OCI-M1 (cell line): Measurements from ENCODE around the gene THADA.
"Not testable (repeated sequence)": the region's sequence is repeated elsewhere in the genome, so short reads cannot be mapped to it uniquely, and the experiment has no call there.

Experiments
- DNase-seq: peaks from one replicate; lab custom pipeline; 2025; lab: John Stamatoyannopoulos, UW

THADA gene

DNA sequence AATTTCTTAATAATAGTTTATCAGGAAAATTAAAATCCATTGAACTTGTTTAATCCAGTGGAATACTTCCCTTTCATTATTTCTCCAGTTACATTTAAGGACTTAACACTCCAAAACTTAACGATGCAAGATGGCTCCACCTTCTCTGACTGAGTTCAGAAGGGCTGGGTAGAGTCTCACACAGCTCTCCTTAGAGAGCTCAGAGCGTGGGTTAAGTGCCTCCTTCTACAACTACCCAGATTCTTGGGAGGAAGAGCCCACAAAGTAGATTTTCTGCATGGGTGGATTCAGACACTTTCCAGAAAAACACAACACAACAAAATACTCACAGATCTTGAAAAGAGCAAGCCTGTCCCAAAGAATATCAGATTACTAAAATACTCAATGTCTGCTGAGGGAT, 130.6 kb downstream of the THADA start:
- no peak for DNase-seq

DNA sequence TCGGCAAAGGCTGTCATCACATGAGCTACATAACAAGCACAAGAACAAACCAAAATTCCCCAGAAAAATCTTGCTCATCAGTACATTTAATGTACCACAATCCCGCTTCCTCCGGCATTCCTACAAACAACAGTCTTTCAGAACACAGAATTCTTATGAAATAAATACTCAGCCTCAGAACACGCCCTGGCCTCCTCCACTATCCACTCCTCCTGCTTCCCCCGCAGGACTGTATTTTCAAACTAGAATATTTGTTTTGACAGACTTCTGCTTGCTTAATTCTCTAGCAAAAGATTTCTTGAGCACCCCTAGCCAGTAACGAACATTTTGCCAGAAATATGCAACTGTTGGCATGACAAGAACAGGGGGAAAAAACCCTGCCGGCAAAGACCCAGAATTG, 131.2 kb downstream of the THADA start:
- DNase-seq: no peak

DNA sequence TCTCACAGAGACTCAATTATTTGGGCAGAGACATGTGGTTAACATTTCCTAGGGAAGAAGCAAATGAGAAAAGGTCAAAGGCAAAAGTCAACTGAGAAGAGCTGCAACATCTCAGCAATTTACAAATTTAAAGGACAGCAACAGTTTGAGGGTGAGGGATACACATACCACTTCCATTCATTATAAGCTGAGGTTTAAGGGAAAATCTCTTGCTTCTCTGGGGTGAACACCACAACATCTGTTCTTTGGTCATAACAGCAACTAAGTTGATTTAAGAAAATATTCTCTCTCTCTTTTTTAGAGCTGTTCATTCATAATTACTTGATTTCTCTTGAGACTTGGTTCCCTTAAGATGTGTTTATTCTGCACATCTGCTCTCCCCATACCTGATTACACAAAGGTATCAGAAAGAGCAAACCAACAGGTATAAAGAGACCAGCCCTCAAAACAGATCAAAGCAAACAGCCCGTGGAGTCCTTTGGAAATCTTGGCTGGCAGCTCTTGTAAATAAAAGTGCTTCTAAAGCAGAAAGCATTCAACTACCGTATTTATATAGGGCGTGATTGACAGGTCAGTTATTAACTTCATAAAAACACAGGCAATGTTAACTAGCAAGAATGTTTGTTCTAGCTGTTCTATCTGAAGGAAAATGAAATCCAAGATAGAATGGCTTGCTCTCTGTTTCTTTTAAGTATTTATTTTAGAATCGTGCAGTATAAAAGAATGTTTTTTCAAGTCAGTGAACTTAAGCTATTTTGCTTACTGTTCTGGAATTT, 132.8 kb downstream of the THADA start:
- no peak for DNase-seq

DNA sequence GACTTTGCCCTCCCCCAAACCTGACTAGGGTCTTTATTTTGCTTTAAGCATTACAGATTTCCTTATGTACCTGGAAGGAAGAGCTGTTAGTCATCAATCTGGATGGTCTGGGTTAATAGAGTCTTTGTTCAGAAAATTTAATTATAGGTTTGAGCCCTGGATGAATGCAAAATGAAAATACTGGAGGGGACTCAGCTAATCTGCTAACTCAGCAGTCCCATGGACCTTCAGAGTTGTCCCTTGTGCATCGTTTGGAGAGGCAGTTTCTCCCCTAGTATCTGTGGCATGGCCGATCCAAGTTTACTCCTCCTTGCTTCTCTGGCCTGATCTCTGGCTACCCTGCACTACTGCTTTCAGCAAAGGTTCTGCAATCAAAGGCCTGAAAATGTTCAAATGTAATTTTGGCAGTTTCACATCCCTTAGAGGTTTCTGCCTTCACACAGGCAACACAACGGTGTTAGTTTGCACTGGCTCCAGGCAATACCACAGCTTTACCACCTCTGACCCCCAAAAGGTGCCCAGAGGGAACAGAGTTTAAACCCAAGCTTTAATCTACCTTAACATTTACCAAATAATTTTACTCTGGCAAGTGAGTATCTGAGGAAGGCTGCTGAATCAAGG, 134.3 kb downstream of the THADA start:
- DNase-seq: no peak

DNA sequence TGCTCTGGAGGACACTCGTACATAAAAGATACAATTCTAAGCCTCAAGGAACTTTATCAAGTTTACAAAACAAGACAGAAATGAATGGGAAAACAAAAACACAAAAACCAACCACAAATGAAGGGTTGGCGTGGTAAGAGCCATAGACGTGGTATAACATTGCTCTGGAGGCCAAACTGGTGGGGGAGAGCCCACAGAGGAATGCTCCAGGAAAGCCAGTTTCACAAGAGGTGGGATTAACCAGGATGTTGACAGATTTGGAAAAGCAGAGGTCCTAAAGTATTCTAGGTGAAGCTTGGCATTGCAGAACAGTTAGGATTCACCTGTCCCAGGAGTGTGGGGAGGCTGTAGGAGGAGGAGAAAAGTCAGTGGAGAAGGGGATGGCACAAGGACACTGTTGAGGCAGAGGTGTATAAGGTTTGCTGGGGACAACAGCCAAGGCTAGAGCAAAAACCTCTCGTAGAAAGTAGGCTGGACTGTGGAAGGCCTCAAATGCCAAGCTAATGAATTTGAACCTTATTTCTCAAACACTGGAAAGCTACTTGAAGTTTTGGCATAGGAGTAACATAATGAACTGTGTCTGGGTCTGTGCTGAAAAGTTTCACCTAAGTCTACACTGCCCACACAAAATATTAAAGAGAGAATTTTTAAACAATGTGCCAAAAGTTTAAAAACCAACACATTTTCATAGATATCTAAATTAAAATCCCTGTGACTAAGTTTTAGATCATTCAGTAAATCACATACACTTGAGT, 135.1 kb downstream of the THADA start:
- no peak for DNase-seq

DNA sequence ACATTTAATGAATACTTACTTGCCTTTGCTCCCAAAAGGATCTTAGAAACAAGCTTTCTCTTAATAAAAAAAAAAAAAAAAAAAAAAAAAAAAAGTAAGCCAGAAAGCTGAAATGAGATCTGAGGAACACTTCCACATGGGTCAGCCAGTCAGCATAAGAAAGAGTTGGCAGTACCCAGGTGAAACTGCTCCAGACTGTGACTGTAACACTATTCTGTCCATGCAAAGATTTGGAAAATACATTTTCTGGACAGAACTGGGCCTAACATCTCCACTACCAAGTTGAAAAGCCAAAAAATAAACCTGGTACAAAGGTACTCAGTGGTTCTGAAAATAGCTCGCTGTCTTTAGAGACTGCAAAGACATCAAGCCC, 135.7 kb downstream of the THADA start:
- DNase-seq: no peak

DNA sequence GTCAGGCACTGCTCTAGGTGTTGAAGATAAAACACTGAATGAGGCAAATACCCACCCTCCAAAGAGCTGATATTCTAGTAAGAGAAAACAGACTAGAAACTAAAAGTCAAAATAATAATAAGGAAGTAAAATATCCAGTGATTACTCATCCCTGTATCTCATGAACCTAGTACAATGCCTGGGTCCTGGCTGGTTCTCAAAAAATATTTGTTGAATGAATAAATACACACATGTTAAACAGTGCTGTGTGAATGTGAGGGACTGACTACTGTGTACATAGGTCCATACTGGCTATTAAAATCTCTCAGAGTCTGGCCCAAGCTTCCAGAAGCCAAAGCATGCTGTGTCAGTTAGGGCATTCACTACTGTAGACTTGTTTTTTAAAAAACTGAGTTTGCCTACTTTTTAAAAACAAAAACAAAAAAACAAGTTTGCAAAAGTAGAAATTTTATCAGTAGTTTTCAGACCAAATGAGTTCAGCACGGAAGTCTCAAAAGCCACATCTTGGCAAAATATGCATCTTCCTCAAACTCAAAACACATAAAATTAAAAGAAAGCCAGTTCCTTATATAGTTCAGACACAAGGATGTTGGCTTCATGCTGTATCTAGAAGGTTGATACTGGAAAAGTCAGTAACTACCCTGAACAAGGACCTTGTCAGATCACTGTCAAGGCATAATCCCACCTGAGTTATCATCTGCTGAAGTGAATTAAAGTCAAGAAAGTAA, 136.2 kb downstream of the THADA start:
- peak; percentile 11 for DNase-seq

DNA sequence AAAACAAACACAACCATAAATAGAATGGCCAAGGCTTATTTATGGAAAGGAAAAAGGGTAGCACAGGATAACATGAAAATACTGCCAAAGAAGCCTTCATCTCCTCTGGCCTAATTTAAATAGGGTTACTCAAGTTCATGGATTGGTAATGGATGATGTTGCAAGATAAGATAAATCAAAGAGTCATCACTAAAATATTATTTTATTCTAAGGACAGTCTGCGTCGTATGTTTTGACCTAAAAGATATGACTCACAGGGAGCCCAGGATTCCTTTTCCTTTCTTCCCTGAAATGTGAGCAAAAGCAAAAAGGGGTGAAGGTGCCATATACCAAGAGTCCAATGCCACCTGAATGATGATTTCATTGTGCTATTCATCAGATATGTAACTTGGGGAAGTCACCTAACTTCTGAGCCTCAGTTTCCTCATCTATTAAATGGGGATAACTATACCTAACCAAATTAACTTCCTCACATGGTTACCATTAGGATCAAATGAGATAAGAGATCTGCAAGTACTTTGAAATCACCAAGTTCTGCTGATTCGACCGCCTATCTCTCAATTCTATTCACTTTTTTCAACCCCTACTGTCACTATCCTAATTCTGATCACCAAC, 137.7 kb downstream of the THADA start:
- no peak for DNase-seq

DNA sequence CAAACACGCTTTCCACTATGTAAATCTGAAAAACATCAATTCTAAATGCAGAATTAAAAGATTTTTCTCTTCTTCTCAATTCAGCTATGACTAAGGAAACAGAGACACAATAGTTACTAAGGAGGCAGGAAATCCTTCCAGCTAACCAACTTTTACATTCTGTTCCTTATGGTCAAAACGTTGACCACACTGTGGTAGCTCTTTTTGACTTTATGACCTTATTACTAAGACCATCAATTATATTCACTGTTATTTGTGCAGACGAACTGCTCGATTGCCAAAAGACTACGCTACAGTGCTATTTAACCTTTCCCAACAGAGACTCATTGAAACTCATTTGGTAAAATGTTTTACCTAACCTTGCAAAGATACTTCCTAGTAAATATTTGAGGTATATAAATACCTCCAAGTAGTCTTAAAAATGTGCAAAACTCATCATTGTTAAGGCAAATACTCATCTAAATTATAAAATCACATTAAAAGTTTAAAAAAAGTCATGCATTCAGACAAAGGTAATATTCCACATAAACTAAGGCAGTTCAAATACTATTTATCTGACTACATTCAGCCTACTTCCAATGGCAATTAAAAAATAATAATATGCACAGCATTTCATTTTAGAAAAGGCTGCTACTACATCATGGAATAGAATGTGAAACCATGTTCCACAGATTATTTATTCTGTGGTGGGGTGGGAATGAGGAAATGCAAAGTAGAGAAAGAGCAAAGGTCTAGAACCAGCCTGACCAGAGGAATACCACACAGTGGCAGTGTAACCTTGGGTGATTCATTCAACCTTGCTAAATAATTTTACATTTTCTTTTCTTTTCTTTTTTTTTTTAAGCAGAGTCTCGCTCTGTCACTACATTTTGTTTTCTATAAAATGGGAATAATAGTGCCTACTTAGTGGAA, 139.9 kb downstream of the THADA start:
- peak; percentile 61 for DNase-seq

DNA sequence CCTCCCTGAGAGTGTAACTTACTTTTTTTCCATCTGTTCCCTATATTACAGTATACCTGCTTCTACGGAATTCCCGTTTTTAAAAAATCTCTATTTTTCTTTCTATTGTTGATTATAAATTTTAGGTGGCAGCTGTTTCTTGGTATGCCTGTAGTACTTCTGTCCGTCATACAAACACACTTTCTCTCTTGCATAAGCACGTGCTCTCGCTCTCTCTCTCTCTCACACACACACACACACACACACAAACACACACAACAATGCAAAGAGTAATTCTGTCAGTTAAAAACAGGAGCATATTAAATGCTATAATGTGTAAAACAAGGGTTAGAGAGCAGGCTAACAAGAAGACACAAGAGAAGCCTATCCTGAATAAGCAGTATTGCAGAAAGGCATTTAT, 140.5 kb downstream of the THADA start:
- no peak for DNase-seq

DNA sequence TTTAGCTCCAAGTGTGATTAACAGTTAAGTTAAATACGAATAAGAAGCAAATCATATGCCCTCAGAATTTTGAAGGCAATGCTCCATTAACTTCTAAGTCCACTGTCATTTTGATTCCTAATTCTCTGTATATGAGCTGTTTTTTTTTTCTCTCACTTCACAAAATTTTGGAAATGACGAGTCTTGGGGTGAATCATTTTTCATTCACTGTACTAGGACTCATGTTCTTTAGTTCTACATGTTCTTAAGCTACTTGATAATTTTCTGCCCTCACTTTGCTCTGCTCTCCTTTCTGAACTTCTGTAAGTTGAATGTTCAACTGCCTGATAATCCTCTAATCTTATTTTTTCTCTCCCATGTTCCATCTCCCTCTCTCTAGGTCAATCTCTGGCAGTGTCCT, 141.0 kb downstream of the THADA start:
- no peak for DNase-seq

DNA sequence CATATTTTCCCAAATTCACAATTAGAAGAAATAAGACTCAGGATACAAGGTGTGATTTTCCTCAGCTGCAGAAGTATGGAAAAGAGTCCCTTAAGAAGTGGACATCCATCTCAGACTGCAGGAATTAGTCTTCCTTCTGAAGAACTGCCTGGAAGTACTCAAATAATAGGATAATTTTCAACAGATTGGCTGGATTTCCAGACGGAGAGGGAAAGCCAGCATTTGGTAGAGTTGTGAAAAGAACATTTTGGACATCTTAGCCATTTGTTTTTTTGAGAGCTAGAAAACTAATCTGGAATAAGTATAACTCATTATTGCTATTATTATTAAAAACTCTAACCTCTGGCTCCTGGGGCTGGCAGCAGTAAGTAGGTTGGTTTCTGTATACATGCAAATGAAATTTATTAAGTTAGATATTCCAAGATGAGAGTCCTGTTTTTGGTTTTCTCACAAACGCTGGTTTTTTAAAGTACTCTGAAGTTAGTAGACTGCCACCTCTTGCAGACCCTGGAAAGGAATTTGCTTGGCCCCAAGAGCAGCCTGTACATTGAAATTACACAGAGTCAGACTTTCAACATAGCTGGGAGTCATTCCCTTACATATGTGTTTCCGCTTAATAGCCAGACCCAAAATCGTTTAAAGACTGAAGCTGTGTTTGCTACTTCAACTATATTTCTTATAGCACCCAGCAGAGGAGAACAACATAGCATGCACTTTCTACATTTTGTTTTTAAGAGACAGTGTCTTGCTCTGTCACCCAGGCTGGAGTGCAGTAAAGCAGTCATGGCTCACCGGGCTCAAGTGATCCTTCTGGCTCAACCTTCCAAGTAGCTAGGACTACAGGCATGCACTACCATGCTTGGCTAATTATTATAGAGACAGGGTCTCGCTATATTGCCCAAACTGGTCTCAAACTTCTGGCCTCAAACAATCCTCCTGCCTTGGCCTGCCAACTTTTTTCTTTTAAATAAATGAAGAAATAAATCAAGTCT, 142.4 kb downstream of the THADA start:
- no peak for DNase-seq

DNA sequence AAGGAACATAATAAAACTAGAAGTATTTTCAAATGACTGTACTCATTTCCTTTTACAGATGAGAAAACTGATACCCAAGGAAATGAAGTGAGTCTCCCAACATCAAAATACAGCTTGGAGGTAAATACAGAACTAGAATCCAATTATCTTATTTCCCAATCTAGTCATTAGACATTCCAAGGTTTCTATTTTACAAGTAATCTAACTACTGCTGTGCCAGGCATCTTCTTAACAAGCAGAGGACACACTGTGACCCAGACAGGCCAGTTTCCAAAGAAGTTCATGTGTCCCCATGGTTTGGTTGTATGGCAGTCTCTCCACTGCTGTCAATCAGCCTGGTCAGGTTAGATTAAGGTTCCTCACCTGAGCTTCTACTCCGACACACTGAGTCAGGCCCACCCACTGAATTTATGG, 143.5 kb downstream of the THADA start:
- DNase-seq: no peak

DNA sequence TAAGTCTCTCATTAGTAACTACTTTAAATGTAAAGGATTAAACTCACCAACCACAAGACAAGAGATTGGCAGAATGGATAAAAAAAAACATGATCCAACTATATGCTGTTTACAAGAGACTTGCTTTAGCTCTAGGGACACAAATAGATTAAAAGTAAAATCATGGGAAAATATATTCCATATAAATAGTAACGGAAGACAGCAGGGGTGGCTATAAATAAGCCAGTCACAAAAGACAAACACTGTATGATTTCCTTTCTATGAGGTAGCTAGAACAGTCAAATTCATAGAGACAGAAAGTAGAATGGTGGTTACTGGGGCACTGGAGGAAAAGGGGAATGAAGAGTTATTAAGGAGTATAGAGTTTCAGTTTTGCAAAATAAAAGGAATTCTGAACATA, 145.2 kb downstream of the THADA start:
- DNase-seq: peak; percentile 13

DNA sequence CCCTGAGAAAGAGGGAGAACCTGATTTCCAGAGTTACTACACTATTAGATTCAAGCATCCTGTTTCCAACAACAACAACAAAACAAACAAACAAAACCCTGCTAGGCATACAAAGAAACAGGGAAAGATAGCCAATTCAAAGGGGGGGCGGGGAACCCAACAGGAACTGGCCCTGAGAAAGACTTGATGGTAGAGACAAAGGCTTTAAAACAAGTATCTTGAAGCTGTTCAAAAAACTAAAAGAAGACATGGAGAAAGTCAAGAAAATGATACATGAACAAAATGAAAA, 147.1 kb downstream of the THADA start:
- DNase-seq: no peak

DNA sequence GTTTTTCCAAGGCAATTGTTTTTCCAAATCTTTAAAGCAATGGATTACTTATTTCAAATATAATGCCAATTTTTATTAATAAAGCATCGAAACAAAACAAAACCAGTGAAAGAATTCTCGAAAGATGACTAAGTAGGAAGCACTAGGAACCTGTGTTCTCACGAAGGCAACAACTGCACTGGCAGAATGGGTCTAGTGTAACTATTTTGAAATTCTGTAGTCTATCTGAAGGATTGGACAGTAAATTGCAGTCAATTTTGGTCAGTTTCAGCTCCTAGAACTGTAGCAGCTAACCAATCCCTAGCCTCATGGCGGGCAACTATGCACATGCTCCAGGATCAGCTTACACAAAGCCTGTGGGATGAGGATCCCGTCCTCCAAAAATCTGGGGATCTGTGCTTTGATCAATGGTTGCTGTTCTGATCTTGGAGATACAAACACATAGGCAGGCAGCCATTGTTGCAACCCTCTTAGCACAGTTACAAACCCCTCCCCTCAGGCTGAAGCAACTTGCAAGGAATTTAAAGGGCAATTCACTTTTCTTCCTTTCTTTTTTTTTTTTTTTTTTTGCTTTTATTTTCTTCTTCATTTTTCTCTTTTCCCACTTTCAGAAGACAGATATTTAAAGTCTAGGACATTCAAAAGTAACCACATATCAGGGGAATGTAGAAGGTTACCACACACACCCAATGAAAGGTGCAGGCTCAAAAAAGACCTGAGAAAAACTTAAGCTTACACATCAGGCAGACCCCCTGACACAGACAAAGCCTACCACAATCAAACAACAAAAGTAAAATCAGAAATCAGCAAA, 147.6 kb downstream of the THADA start:
- no peak for DNase-seq

DNA sequence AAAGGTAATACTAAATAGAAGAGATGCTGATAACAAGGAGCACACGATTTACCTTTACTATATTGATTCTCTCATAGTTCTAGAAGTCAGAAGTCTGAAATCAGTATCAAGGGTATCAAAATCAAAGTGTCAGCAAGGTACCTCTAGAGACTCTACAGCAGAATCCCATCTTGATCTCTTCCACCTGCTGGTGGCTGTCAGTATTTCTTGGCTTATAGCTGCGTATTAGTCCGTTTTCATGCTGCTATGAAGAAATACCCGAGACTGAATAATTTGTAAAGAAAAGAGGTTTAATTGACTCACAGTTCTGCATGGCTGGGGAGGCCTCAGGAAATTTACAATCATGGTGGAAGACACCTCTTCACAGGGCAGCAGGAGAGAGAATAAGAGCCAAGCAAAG, 149.1 kb downstream of the THADA start:
- not testable (repeated sequence) for DNase-seq

DNA sequence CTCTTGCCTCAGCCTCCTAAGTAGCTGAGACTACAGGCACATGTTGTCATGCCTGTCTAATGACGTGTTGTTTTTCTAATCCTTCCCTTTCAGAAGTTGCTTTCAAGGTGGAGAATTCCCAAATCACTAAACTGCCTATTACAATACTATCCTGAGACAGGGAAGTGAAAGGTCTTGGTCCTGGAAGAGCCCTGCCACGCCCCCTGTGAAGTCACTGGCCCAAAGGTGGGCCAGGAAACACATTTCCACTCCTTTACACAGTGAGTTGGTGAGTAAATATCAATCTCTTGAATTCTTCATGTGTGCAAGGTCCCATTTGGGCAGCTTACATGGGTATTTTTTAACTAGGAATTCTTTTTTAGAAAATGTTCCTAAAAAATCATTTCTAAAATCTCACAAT, 150.1 kb downstream of the THADA start:
- no peak for DNase-seq

DNA sequence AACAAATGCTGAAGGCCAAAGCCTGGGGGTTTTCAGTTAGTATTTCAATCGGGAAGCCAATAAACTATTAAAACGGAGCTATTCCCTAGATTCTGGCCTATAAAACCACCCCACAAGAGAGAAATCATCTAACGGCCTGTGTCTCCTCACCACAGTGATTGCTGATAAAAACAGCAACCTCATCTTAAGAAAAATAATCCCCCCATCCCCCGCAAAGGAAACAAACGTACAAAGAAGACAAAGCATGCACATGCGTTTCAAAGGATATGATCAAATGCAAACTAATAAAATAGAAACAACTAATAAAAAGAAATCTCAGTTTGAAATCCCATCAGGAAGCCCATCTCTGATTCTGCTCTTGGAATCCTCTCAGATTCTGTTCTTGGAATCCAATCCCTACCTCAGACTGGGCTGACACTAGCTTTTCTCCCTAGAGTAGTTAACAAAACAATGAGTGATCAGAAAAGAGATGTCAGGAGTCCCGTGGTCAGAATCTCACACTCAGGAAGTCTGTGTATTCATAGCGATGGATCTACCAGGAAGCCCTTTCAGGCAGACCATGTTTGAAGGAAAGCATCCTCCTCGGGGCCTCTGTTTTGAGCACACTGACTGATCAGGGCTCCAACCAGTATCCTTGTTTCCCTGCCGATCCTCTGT, 150.7 kb downstream of the THADA start:
- DNase-seq: no peak
